K562 (cell line): ENCODE data around the gene PWWP2A. TPM values are rescaled to one million over a fixed set of nuclear protein-coding genes. Genes with fewer than 3 reads are reported as not detected.

ENCODE experiments used
- BCOR ChIP-seq: fragments of 450-650 bp; IDR thresholded peaks from 2 replicates; pipeline ENCODE4 v1.6.1; 2016
- C11orf30 ChIP-seq: fragments of 450-650 bp; IDR thresholded peaks from 2 replicates; pipeline ENCODE4 v1.6.1; 2016; ENCODE audit warnings: low read depth, mild to moderate bottlenecking
- CGGBP1 ChIP-seq: fragments of 250-450 bp; sonication (Bioruptor Pico); IDR thresholded peaks from 2 replicates; pipeline ENCODE4 v1.9.0; 2021; ENCODE audit warnings: mild to moderate bottlenecking
- CTBP1 ChIP-seq: fragments of 450-650 bp; IDR thresholded peaks from 2 replicates; pipeline ENCODE4 v1.6.1; 2016; ENCODE audit warnings: borderline replicate concordance
- ERF ChIP-seq: fragments of 450-650 bp; formaldehyde crosslinking; IDR thresholded peaks from 2 replicates; pipeline ENCODE4 v1.4.0; 2020; ENCODE audit warnings: mild to moderate bottlenecking, mixed read lengths
- ESRRB ChIP-seq: fragments of 250-450 bp; sonication (Bioruptor Pico); IDR thresholded peaks from 2 replicates; pipeline ENCODE4 v1.5.0; 2020; ENCODE audit warnings: mild to moderate bottlenecking, moderate library complexity, borderline replicate concordance
- FIP1L1 ChIP-seq: fragments of 200-400 bp; formaldehyde crosslinking; IDR thresholded peaks from 2 replicates; pipeline ENCODE4 v1.6.1; 2018; ENCODE audit warnings: mild to moderate bottlenecking, low read depth, low read length; ENCODE audit not compliant: poor library complexity, severe bottlenecking
- GABPA ChIP-seq: fragments of 200-800 bp; sonication (Bioruptor generic); conservative IDR thresholded peaks from 2 replicates; pipeline ENCODE4 v1.6.1; 2016; ENCODE audit warnings: low read depth, missing genetic modification characterization, missing compliant biosample characterization
- ILK ChIP-seq: fragments of 450-650 bp; IDR thresholded peaks from 2 replicates; pipeline ENCODE4 v1.6.1; 2016; ENCODE audit warnings: missing genetic modification characterization, low read depth, mild to moderate bottlenecking, missing compliant biosample characterization, moderate library complexity, borderline replicate concordance
- MLLT1 ChIP-seq, 2 experiments: fragments of 450-650 bp; IDR thresholded peaks; 2 replicates each; pipeline ENCODE4 v1.6.1; 2016
- MTA3 ChIP-seq: fragments of 450-650 bp; formaldehyde crosslinking; IDR thresholded peaks from 2 replicates; pipeline ENCODE4 v1.6.1; 2017; ENCODE audit warnings: mild to moderate bottlenecking, borderline replicate concordance
- MYC ChIP-seq, 2 experiments: fragments of 250-450 bp in 1 of 2; sonication (Bioruptor Pico) in 1 of 2; IDR thresholded peaks; 2 replicates each; pipeline versions ENCODE4 v1.5.1 to v1.6.1; 2012 to 2021; ENCODE audit warnings: low read depth in 2 of 2, borderline replicate concordance in 1 of 2, improper control_type of control experiment in 1 of 2, low read length in 1 of 2, mild to moderate bottlenecking in 1 of 2, moderate library complexity in 1 of 2
- NFXL1 ChIP-seq: fragments of 450-650 bp; formaldehyde crosslinking; IDR thresholded peaks from 2 replicates; pipeline ENCODE4 v1.4.0; 2021; ENCODE audit warnings: mild to moderate bottlenecking
- OTX1 ChIP-seq: fragments of 450-650 bp; formaldehyde crosslinking; IDR thresholded peaks from 2 replicates; pipeline ENCODE4 v1.4.0; 2022; ENCODE audit warnings: mild to moderate bottlenecking
- PML ChIP-seq: IDR thresholded peaks from 2 replicates; pipeline ENCODE4 v1.6.1; 2012; ENCODE audit warnings: low read length, inconsistent platforms
- RBBP5 ChIP-seq: fragments of 200-600 bp; sonication (generic); IDR thresholded peaks from 2 replicates; pipeline ENCODE4 v1.6.1; 2012; ENCODE audit warnings: borderline replicate concordance, mild to moderate bottlenecking, low read length, control low read depth, inconsistent platforms; ENCODE audit not compliant: insufficient read depth, poor library complexity, severe bottlenecking
- SAP30 ChIP-seq: fragments of 200-600 bp; sonication (generic); IDR thresholded peaks from 2 replicates; pipeline ENCODE4 v1.6.1; 2012; ENCODE audit warnings: borderline replicate concordance, low read depth, mild to moderate bottlenecking, moderate library complexity, low read length, control low read depth, inconsistent platforms; ENCODE audit not compliant: insufficient read depth, poor library complexity, severe bottlenecking
- SPI1 ChIP-seq: IDR thresholded peaks from 2 replicates; pipeline ENCODE4 v1.6.1; 2011; ENCODE audit warnings: low read depth, low read length, control low read depth, borderline replicate concordance
- TAF7 ChIP-seq: fragments of 450-650 bp; IDR thresholded peaks from 2 replicates; pipeline ENCODE4 v1.6.1; 2016; ENCODE audit warnings: missing genetic modification characterization, missing compliant biosample characterization
- U2AF1 ChIP-seq: fragments of 200-400 bp; formaldehyde crosslinking; optimal IDR thresholded peaks from 2 replicates; pipeline ENCODE3; 2017; ENCODE audit warnings: mild to moderate bottlenecking, low read depth, low read length, moderate library complexity
- UBTF ChIP-seq, 2 experiments: IDR thresholded peaks; 2 replicates each; pipeline ENCODE4 v1.6.1; 2012; ENCODE audit warnings: improper control_type of control experiment in 2 of 2, low read depth in 2 of 2, low read length in 2 of 2, borderline replicate concordance in 1 of 2
- ZKSCAN3 ChIP-seq: fragments of 250-450 bp; sonication (Bioruptor Pico); IDR thresholded peaks from 2 replicates; pipeline ENCODE4 v1.4.0; 2020
- ZNF165 ChIP-seq: fragments of 250-450 bp; sonication (Bioruptor Pico); IDR thresholded peaks from 2 replicates; pipeline ENCODE4 v1.4.0; 2020; ENCODE audit warnings: borderline replicate concordance
- polyA plus RNA-seq, 8 experiments: library from polyadenylated mRNA; depleted of rRNA in 4 of 8; stranded (reverse) in 5 of 8; unstranded in 3 of 8; fragments of >200 nt; fragmentation: Nextera tagmentation in 2 of 8; fragmentation: Illumina TruSeq in 1 of 8; extraction: Ambion mirVana in 2 of 8; extraction: Trizol in 1 of 8; gene quantifications; 2 replicates each; pipeline versions ENCODE4 v1.2.1 to v1.2.3, GENCODE V29; 2011 to 2014; ENCODE audit warnings: inconsistent platforms in 1 of 8, missing spikeins in 1 of 8
- total RNA-seq, 7 experiments: library from RNA; depleted of rRNA in 6 of 7; stranded (reverse); fragments of >200 nt in 6 of 7; fragmentation: Illumina TruSeq in 2 of 7; extraction: Trizol in 2 of 7; gene quantifications; 2 replicates each; pipeline versions ENCODE4 v1.2.1 to v1.2.3, GENCODE V29; 2011 to 2021; ENCODE audit warnings: low replicate concordance in 1 of 7

PWWP2A gene
- total and polyA plus RNA-seq, 9 of the 15 experiments (the other 6 are each of a cell fraction or from before 2014, with no cell fraction given): 2.7 to 26.3 (median 14.6) TPM

GRCh38 chr5:160119142-160119904 lies at the start of gene PWWP2A (continued):
- TF ChIP-seq RBBP5 (peak; percentile 81), TAF7 (tag) (peak; percentile 82), MYC (IDR thresholded peaks at IDR 0.05; ENCODE audit: low read depth, low read length) (peak; percentile 38), MYC (CRISPR knock-in tag; IDR thresholded peaks at IDR 0.05; ENCODE audit: borderline replicate concordance, low read depth) (no peak), ZKSCAN3 (no peak), ZNF165 (CRISPR knock-in tag) (0 out of 2 replicates have a peak, but pooled peaks have one; percentile 27), ESRRB (CRISPR knock-in tag) (no peak), ILK (tag) (no peak), GABPA (tag) (peak; percentile 66), CTBP1 (peak; percentile 80; the same call in 1 of the 2 replicates), MTA3 (peak; percentile 27; the same call in 1 of the 2 replicates), FIP1L1 (peak; percentile 8), BCOR (0 out of 2 replicates have a peak, but pooled peaks have one; percentile 24), PML (peak; percentile 83; the same call in 1 of the 2 replicates), ERF (CRISPR knock-in tag) (no peak), U2AF1 (peak; percentile 21), SAP30 (no peak), C11orf30 (no peak), MLLT1 (IDR thresholded peaks at IDR 0.05) (peak in 1 of 2 experiments; percentile 96; a peak in 2 of 4 replicates), OTX1 (peak; percentile 72), UBTF (IDR thresholded peaks at IDR 0.05; ENCODE audit: borderline replicate concordance in 1 of 2, low read depth in 2 of 2, low read length in 2 of 2) (peak; percentile 77 to 84; a peak in 2 of 4 replicates), NFXL1 (CRISPR knock-in tag) (no peak), SPI1 (peak; percentile 15; the same call in 1 of the 2 replicates), CGGBP1 (CRISPR knock-in tag) (0 out of 2 replicates have a peak, but pooled peaks have one; percentile 52)
